HG03520 (cell line): ENCODE measurements around the gene UCK1.

Experiments used
- ATAC-seq: cut with Tn5 transposase; IDR thresholded peaks from one replicate; pipeline ENCODE4 v1.9.1; 2021; ENCODE audit warnings: mild to moderate bottlenecking, moderate library complexity; ENCODE audit not compliant: unreplicated experiment

Gene UCK1

GRCh38 chr9:131477816-131478419 is 53.1 kb downstream of the UCK1 start:
- no peak for ATAC-seq

DNA sequence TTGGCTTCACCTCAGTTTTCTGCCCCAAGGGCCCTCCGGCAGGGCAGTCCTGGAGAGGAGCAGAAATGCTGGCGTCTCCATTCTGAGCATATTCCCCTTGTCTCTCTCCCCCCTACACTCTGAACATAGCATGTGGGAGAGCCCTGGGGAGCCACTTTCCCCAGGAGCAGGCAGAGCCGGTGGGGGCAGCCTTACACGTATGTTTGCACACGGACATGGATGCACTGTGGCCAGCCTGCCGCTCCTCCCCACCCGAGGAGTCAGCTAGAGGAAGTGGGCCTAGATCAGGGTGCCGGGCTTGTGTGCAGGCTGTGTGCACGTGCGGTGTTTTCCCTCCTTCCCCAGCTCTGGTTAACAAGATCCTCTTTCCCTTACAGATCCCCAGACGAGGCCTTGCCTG is 53.7 kb downstream of the UCK1 start:
- no peak for ATAC-seq

DNA sequence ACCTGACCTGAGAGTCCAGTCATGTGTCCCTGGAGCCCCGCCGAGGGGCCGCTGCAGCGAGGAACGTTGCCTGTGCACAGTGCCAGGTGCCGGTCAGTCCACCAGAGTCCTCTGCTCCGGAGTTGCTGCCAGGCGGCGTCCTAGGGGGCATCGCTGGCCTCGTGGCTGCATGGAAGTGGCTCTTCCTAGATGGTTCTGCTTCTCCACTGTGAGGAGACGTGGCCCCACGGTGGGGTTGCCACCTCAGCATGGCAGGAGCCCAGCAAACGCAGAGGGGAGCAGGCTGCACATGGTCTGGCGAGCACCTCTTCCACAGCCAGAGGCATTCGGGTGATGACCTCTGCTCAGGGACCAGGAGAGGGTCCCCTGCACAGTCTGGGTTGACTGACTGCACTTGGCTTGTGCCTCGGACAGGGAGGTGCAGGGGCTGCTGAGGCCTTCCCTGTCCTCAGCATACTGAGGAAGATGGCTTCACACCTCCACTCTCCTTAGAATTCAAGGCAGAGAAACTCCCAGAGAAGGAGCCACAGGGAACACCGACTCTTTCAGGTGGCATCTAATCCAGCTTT is 54.2 kb downstream of the UCK1 start:
- no peak for ATAC-seq

GRCh38 chr9:131475956-131476776 is 54.9 kb downstream of the UCK1 start:
- ATAC-seq = no peak

- ATAC-seq = no peak
Measured at GRCh38 chr9:131475111-131475955, 55.7 kb downstream of the UCK1 start.

DNA sequence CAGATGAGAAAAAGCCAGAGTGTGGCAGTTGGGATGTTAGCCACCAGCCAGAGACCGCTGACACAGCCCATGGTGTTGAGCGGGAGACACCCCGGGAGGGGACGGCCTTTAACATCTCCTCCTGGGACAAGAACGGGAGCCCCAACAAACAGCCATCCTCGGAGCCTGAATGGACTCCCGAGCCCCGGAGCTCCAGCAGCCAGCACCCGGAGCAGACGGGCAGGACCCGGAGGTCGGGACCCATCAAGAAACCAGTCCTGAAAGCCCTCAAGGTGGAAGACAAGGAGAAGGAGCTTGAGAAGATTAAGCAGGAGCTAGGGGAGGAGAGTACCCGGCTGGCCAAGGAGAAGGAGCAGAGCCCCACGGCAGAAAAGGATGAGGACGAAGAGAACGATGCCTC is 56.4 kb downstream of the UCK1 start:
- ATAC-seq = no peak

DNA sequence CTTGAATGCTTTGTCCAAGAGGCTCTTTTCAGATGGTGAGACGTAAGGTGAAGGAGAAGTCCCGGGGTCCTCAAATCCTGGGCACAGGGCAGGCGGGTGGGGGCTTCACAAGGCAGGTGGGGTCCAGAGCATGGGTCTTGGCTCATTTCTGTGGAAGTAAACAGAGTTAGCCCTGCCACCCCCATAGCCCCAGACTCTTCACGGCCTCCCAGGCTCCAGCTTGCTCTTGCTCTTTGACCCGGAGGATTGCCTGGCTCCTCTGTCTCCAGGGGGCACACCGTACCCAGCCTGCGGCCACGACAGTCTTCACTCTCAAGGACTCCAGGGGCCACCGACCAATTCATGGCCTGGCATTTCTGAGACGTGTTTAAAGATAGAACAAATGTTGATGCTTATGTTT is 57.2 kb downstream of the UCK1 start:
- ATAC-seq = no peak
